Lower leg skin (tissue), 3 donors: ENCODE data around the gene ZNF790.

Source experiments
- POLR2A ChIP-seq, 2 donors: fragments of 450-650 bp; IDR thresholded peaks; one replicate each; pipeline ENCODE4 v1.6.1; 2016 to 2017; ENCODE audit warnings: antibody characterized with exemption in 2 of 2, mild to moderate bottlenecking in 1 of 2, moderate library complexity in 1 of 2
- TF ChIP-seq, protein P1 (sequence below), 3 donors: fragments of 450-650 bp; IDR thresholded peaks; one replicate each; pipeline ENCODE4 v1.5.1; 2016; ENCODE audit warnings: antibody characterized with exemption in 3 of 3, mild to moderate bottlenecking in 3 of 3, moderate library complexity in 2 of 3

DNA sequence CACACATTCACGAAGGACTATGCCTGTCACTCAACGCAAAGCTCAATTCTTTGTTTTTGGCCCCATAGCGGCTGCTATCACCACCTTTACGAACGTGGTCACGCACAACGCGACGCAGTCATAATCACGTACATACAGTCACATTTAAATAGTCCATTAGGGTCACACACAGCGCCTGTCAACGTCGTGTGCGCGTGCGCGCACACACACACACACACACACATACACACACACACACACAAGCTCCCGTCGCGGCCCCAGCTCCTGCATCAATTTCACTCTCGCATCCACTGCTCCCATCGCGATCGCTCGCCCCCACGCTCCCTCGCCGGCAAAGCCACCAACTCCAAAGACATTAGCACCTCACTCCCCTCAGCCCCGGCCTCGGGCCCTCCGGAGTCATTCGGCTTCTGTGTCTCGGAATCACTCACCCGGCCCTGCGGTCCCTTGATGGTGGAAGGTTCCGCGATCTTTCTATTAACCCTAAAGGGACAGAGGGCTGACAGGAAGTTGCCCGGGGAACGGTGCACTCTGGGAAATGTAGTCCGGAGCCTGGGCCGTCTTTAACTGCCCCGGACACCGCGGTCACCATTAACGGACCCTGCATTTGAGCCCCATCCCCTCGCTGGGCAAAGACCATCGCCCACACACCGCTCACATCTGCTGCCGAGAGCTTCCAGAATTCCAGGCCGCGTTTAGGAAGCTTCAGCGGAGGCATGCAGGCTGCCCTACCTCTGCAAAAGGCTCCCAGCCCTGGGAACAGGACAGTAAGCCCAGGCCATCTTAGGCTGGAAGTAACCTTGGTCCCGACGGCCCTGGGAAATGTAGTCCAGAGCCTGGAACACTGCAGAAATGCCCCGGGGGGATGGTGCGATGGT is at the start of gene ZNF790:
- TF ChIP-seq, protein P1, sequence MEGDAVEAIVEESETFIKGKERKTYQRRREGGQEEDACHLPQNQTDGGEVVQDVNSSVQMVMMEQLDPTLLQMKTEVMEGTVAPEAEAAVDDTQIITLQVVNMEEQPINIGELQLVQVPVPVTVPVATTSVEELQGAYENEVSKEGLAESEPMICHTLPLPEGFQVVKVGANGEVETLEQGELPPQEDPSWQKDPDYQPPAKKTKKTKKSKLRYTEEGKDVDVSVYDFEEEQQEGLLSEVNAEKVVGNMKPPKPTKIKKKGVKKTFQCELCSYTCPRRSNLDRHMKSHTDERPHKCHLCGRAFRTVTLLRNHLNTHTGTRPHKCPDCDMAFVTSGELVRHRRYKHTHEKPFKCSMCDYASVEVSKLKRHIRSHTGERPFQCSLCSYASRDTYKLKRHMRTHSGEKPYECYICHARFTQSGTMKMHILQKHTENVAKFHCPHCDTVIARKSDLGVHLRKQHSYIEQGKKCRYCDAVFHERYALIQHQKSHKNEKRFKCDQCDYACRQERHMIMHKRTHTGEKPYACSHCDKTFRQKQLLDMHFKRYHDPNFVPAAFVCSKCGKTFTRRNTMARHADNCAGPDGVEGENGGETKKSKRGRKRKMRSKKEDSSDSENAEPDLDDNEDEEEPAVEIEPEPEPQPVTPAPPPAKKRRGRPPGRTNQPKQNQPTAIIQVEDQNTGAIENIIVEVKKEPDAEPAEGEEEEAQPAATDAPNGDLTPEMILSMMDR (IDR thresholded peaks at IDR 0.05) = no peak
- TF ChIP-seq POLR2A (IDR thresholded peaks at IDR 0.05) = no peak
